Measurements from ENCODE around the gene FOXF2.

- TF ChIP-seq HDGF (IDR thresholded peaks at IDR 0.05; ENCODE audit: borderline replicate concordance): no peak
- TF ChIP-seq SP1 (IDR thresholded peaks at IDR 0.05): no peak
- no peak for TF ChIP-seq SUZ12 (IDR thresholded peaks at IDR 0.05)
- TF ChIP-seq ELF4 (IDR thresholded peaks at IDR 0.05): no peak
- TF ChIP-seq FOXK2 (IDR thresholded peaks at IDR 0.05): no peak
- TF ChIP-seq CTBP1 (IDR thresholded peaks at IDR 0.05; ENCODE audit: borderline replicate concordance): no peak
- TF ChIP-seq BHLHE40 (IDR thresholded peaks at IDR 0.05; ENCODE audit: borderline replicate concordance): no peak
- no peak for TF ChIP-seq FOXM1 (IDR thresholded peaks at IDR 0.05; ENCODE audit: borderline replicate concordance)
- TF ChIP-seq LEF1 (IDR thresholded peaks at IDR 0.05; ENCODE audit: borderline replicate concordance): no peak
- no peak for TF ChIP-seq ZNF384 (IDR thresholded peaks at IDR 0.05)
These were observed 23.5 kb downstream of the FOXF2 start for GRCh38 chr6:1412901-1413300.
